ENCODE results near the gene ZCCHC10. TPM values are rescaled to one million over a fixed set of nuclear protein-coding genes. Genes with fewer than 3 reads are reported as not detected.
"Not testable (repeated sequence)": the region's sequence is repeated elsewhere in the genome, so short reads cannot be mapped to it uniquely, and the experiment has no call there.

Gene ZCCHC10
- total and polyA plus RNA-seq, 12 donors: 12.2 to 29.9 (median 19.4) TPM

DNA sequence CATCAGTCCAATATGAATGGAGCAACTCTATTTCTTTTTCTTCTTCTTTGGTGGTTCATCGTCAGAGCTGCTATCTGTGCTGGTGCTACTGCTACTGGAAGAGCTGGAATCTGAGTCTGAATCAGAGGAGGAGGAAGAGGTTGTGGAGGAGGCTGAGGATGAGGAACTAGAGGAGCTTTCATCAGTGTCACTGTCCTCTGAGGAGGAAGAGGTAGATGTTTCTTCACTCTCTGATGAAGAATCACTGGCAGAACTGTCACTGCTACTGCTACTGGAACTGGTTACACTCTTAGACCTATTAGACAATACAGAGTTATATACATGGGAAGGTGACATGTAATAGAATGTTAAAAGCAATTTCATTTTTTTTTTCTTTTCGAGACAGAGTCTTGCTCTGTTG lies 27.8 kb downstream of the ZCCHC10 start:
- 82% methylated on average over 2 of the region's 2 CpGs for WGBS, 2 donors
- Histone ChIP-seq H3K9me3 (no peaks in the 10 kb centered on the region), H3K27me3 (no peaks in the 10 kb centered on the region), H3K36me3 (peaks cover 0 to 56% (median 5%) of the 10 kb centered on the region in 9 donors), H3K4me3 (no peak overlapping the region), H3K4me1 (peaks cover 0 to 23% (median 5%) of the 10 kb centered on the region in 9 donors), H3K27ac (peak overlapping the region in 2 of 10 donors; percentile 10 to 48)
- intact Hi-C loops (cut with DNase I): no loop called here
- DNase-seq (no peak), ATAC-seq (no peak)
- TF ChIP-seq, protein P1, sequence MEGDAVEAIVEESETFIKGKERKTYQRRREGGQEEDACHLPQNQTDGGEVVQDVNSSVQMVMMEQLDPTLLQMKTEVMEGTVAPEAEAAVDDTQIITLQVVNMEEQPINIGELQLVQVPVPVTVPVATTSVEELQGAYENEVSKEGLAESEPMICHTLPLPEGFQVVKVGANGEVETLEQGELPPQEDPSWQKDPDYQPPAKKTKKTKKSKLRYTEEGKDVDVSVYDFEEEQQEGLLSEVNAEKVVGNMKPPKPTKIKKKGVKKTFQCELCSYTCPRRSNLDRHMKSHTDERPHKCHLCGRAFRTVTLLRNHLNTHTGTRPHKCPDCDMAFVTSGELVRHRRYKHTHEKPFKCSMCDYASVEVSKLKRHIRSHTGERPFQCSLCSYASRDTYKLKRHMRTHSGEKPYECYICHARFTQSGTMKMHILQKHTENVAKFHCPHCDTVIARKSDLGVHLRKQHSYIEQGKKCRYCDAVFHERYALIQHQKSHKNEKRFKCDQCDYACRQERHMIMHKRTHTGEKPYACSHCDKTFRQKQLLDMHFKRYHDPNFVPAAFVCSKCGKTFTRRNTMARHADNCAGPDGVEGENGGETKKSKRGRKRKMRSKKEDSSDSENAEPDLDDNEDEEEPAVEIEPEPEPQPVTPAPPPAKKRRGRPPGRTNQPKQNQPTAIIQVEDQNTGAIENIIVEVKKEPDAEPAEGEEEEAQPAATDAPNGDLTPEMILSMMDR (IDR thresholded peaks at IDR 0.05): no peak

DNA sequence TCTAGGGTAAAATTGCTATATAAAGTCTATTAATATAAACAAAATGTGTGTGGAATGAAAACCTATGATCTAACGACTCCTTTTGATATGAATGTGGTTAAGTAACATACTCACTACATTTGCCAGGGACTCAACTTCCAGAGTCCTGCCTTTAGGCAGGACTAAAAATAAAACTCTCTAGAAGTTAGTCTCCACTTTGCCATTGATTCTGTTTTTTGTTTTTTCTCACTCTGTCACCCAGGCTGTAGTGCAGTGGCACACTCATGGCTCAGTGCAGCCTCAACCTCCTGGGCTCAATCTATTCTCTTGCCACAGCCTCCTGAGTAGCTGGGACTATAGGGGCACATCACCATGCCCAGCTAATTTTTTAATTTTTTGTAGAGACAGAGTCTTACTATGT lies 30.0 kb downstream of the ZCCHC10 start:
- H3K36me3 ChIP-seq: peaks cover 0 to 35% (median 0%) of the 10 kb centered on the region in 9 donors
- ATAC-seq: peak in 3 of 8 donors; percentile 14 to 48 (median 21)
- no peaks in the 10 kb centered on the region for H3K27me3 ChIP-seq
- TF ChIP-seq, protein P1 (IDR thresholded peaks at IDR 0.05): no peak
- intact Hi-C loops (cut with DNase I): no loop called here
- 27 to 53% methylated on average over 1 of the region's 1 CpG for whole genome bisulfite sequencing, 2 donors
- no peak overlapping the region for H3K4me3 ChIP-seq
- no peak for DNase-seq
- peaks cover 0 to 28% (median 5%) of the 10 kb centered on the region in 9 donors for H3K4me1 ChIP-seq
- peak overlapping the region in 3 of 10 donors; percentile 7 to 19 (median 14) for H3K27ac ChIP-seq
- H3K9me3 ChIP-seq: no peaks in the 10 kb centered on the region

DNA sequence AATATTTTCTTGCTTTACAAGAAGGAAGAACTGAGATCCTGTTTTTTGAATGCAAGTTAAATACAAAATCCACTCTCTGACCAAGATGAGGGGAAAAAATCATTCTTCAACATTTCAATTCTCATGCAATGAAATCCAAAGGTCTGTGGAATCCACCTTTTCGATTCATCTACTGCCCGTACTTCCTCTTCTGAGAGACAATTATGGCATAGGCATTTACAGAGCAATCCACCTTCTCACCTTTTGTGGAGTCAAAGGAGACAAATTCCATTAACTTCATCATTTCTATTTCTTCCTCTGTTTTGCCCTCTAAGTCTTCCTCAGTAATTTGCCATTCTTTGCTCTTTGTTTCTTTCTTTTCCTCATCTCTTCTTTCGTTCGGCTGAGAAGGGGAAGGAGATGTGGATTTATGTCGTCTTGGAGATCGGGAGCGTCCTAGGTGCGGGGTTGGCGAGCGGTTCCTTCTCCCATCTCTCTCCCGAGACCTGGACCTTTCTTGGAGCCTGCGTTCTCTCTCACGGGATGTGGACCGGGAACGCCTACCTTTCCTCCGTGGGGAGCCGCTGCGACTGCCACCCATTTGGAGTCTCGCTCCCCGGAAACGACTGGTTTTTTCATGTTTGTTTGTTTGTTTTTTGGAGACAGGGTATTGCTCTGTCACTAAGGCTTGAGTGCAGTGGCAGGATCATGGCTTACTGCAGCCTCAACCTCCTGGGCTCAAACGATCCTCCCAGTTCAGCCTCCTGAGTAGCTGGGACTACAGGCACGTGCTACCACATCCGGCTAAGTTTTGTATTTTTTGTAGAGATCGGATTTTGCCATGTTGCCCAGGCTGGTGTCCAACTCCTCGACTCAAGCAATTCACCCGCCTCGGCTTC lies 38.6 kb downstream of the ZCCHC10 start:
- H3K27me3 ChIP-seq: no peaks in the 10 kb centered on the region
- H3K36me3 ChIP-seq: no peaks in the 10 kb centered on the region
- WGBS, 2 donors: 80 to 88% methylated on average over 28 of the region's 28 CpGs
- no peak for ATAC-seq
- intact Hi-C loops (cut with DNase I): no loop called here
- H3K4me3 ChIP-seq: no peak overlapping the region
- no peak overlapping the region for H3K27ac ChIP-seq
- TF ChIP-seq, protein P1 (IDR thresholded peaks at IDR 0.05): no peak
- no peak for DNase-seq
- H3K4me1 ChIP-seq: peaks cover 0 to 9% (median 0%) of the 10 kb centered on the region in 9 donors
- H3K9me3 ChIP-seq: no peaks in the 10 kb centered on the region

GRCh38 chr5:132982971-132983370 lies 43.4 kb downstream of the ZCCHC10 start:
- H3K27me3 ChIP-seq; H3K36me3 ChIP-seq; ATAC-seq; H3K4me3 ChIP-seq; H3K4me1 ChIP-seq; DNase-seq; H3K9me3 ChIP-seq; intact Hi-C loops (cut with DNase I); H3K27ac ChIP-seq: not testable (repeated sequence)
- WGBS, 2 donors: 89 to 93% methylated on average over 24 to 25 of the region's 30 CpGs

GRCh38 chr5:132981288-132981687 lies 45.1 kb downstream of the ZCCHC10 start:
- no peaks in the 10 kb centered on the region for H3K4me1 ChIP-seq
- no peak overlapping the region for H3K4me3 ChIP-seq
- H3K27ac ChIP-seq: no peak overlapping the region
- H3K36me3 ChIP-seq: no peaks in the 10 kb centered on the region
- DNase-seq (no peak), ATAC-seq (no peak)
- TF ChIP-seq, protein P1 (IDR thresholded peaks at IDR 0.05): no peak
- intact Hi-C loops (cut with DNase I): no loop called here
- H3K27me3 ChIP-seq: no peaks in the 10 kb centered on the region
- WGBS, 2 donors: 76 to 85% methylated on average over 3 of the region's 3 CpGs
- H3K9me3 ChIP-seq: peaks cover 0 to 12% (median 0%) of the 10 kb centered on the region in 11 donors
